HL-60/S4 treated with retinoic acid at 250 ng/mL for 4 days and 3 days (cell line): ENCODE results near the gene HYLS1.
"Not testable (repeated sequence)": the region's sequence is repeated elsewhere in the genome, so short reads cannot be mapped to it uniquely, and the experiment has no call there.

Source experiments
- in situ Hi-C: fragments of 300-500 bp; cut with MboI; formaldehyde crosslinking; loops from 2 replicates; pipeline ENCODE4 v1.7.0; 2022; ENCODE audit warnings: low sequenced_read_pairs

HYLS1 gene

GRCh38 chr11:125887373-125888324 lies at the start of gene HYLS1:
Gene HYLS1, plus strand, starts transcription at chr11:125887668. Its CDS starts 11,701 bp downstream, at chr11:125899369.
- in situ Hi-C loops, result no loop called here

- in situ Hi-C loops, result no loop called here
Measured at GRCh38 chr11:125842321-125842948, 45.0 kb upstream of the HYLS1 start.

- in situ Hi-C loops, result no loop called here
Measured at GRCh38 chr11:125846188-125846587, 41.3 kb upstream of the HYLS1 start.

- in situ Hi-C loops, result not testable (repeated sequence)
Measured at GRCh38 chr11:125857670-125858069, 29.8 kb upstream of the HYLS1 start.

DNA sequence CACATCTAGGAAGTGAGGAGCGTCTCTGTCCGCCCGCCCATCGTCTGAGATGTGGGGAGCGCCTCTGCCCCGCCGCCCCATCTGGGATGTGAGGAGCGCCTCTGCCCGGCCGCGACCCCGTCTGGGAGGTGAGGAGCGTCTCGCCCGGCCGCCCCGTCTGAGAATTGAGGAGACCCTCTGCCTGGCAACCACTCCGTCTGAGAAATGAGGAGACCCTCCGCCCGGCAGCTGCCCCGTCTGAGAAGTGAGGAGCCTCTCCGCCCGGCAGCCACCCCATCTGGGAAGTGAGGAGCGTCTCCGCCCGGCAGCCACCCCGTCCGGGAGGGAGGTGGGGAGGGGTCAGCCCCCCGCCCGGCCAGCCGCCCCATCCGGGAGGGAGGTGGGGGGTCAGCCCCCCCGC lies 24.7 kb upstream of the HYLS1 start:
- in situ Hi-C loops, result not testable (repeated sequence)

DNA sequence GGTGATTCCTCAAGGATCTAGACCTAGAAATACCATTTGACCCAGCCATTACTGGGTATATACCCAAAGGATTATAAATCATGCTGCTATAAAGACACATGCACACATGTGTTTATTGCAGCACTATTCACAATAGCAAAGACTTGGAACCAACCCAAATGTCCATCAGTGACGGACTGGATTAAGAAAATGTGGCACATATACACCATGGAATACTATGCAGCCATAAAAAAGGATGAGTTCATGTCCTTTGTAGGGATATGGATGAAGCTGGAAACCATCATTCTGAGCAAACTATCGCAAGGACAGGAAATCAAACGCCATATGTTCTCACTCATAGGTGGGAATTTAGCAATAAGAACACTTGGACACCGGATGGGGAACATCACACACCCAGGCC lies 22.1 kb upstream of the HYLS1 start:
- in situ Hi-C loops, result not testable (repeated sequence)

DNA sequence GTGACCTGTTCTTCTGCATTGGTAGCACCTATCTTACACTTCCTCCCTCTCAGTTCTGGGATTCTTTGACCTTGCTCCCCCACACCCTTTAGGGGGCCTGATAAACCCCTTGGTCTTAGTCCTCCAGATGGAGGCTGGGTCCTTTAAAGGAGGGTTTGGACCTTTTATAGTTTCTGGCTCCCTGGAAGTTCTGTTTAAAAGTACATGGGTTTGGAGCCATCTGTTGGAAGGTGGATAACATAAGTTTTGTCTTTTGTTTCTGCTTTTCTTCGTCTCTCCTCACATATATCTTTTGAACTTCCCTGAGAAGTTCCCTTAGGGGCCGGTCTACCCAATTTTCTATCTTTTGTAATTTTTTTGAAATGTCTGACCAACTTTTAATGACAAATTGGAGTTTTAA lies 17.9 kb upstream of the HYLS1 start:
- in situ Hi-C loops, result no loop called here

DNA sequence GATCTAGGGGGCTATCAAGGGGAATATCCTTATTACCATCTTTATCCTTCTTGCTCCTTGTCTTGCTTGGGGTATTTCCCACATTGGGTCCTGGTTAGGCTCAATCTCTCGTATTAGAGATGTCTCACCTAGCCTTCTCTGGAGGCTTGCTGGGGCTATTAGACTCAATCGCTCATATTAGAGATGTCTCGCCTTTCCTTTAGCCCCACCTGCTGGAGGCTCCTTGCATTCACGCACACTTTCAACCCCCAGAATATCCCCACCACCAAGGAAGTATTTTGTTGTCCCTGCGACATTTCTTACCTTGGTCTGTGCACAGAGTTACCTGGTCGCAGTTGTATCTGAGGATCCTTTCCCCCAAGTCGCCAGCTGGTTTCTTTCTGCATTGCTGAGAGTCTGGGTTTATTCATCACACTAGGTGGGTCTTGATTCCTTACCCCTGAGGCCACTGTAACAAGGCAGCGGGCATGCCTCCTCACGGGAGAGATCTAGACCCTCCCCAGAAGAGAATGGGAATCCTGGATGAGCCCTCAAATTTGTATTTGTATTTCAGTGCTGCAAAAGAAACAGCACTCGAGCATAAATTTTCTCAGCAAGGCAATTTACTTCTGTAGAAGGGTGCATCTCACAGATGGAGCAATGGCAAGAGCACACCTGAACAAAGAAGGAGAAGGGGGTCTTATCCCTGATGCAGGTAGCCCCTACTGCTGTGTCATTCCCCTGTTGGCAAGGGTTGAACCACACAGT lies 15.9 kb upstream of the HYLS1 start:
- in situ Hi-C loops, result no loop called here

DNA sequence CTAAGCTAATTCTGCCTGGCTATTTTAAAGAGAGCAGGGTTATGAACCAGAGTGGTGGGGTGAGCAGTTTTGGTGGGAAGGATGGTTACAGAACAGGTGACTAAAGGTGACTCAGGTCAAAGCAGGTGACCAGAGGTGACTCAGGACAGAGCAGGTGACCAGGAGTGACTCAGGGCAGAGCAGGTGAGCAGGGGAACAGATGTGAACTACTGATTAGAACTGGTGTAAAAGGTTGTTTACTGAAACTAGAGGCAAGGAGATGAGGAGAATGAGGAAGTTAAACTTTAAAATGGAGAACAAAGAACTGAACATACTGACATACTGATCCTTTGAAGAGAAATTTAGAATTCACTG lies 15.4 kb upstream of the HYLS1 start:
- in situ Hi-C loops, result no loop called here

DNA sequence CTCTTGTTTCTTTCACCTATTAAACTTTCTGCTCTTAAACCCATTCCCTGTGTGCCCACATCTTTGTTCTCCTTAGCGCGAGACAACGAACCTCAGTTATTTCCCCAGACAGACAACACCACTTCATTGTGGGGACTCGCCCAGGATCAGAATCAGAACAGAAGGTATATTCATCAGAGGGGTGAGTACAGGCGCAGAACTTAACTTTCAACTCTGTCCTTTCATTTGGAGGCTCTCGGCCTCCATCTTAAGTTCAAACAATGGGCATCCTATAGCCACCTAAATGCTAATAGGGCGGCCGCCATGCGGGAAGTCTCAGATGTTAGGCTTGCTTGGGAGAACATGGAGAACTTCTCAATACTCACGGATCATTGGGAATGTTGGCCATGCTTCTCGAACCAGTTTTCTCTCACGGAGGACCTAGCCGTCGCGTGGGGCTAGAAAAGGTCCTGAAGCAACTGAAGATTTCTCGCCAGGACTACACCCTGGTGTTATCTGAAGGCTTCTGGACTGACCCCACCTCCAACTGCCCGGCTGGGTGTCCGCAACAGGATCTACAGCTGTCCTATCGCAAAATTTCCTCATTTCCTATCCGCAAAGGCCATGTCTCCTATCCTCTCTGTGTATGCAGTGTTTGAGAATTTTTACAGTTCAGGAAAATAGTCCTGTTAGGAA lies 13.4 kb upstream of the HYLS1 start:
- in situ Hi-C loops, result no loop called here

DNA sequence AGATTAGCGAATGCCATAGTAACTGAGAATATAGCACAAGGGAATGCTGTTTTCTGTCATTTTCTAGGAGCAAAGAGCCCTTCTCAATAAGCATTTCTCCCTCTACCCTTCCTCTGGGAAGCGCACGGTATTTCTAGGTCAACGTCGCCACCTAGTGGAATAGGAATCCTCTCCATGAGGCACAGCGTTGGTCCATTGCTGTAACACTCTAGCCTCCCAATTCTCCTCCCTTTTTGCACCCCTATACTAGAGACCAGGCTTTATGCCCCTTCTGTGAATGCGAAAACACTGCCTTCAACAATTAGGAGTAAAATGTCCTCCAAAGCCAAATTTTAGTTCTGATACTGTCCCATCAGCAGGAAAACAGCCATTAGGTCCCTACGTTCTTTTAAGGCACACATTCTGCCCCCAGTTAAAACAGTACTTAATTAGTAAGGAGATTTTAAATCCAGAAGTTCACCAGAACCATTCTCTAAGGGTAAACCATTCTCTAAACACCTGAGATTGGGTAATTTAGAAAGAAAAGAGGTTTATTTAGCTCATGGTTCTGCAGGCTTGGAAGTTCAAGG lies 12.8 kb upstream of the HYLS1 start:
- in situ Hi-C loops, result no loop called here

GRCh38 chr11:125881291-125881690 lies 6.2 kb upstream of the HYLS1 start:
- in situ Hi-C loops, result no loop called here

DNA sequence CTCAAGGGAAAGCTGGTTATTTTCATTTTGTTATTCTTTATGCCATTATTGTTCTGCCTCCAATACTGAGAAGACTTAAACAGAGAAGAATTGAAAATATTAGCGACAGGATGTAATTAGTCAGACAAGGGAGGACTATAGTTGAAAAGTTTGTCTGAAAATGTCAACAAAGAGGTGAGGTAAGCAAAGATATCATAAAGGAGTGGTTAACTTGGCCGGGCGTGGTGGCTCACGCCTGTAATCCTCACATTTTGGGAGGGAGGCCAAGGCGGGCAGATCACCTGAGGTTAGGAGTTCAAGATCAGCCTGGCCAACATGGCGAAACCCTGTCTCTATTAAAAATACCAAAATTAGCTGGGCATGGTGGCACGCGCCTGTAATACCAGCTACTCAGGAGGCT lies 4.1 kb upstream of the HYLS1 start:
- in situ Hi-C loops, result no loop called here

DNA sequence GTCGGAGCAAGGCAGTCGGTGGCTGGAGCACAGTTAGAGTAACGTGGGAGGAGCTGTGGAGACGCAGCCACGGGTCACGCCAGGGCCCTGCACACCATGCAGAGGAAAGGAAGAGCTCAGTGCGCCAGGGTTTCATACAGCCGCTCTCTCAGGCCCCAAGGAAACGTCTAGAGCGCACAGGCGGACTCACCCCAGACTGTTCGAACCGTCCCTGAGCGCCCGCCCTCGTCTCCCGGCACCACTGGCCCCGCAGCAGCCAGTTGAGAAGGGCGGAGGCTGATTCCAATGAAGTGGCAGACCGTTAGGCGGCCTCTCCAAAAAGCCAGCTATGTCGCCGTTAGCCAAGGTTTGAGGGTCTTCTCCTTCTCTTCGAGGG lies 483 bp upstream of the HYLS1 start:
- in situ Hi-C loops, result no loop called here

DNA sequence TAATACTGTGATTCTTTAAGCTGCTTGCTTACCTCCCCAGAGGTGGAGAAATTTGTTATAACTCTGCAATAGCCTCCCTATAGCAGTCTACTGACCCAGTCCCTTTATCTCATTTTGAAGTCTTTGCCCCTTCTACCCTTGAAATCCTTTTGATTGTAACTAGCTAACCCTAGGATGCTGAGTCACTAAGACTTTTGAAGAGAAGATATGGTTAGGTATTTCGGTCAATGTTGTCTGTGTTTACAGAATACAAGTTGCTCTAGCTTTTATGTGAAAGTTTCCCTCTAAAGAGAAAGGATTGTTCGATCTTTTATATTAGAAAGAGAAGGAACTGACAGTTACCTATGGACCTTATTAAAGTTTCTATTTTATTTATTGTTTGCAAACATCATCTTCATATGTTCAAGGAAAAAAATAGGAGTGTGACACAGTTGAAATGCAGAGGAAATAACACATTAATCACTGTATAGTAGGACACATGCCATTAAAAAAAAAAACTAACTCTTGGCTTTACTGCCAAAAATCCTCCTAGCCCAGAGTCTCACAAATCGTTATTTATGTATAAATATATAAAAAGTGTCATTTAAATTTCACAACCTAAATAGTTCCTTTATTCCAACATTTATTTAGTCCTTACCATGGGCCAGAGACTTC lies 3.1 kb downstream of the HYLS1 start:
- in situ Hi-C loops, result no loop called here

GRCh38 chr11:125892071-125892470 lies 4.6 kb downstream of the HYLS1 start:
- in situ Hi-C loops, result no loop called here

GRCh38 chr11:125892994-125893393 lies 5.5 kb downstream of the HYLS1 start:
- in situ Hi-C loops, result no loop called here

DNA sequence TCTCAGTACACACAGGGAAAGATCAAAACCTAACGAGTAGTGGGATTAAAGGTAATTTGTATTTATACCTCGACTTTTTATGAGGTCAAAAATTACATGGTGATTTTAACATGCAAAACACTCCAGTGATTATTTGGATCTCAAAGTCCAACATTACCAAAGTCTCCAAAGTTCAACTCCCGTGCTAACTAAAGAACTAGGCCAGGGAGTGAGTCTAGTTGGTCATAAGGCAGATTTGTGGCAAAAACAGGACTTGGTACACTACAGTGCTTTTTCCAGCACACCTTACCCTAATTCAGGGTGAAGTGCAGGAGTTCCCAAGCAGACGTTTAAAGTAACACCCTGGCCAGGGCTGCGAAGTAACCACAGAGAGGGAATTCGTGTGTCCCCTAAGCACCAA lies 14.4 kb downstream of the HYLS1 start:
- in situ Hi-C loops, result no loop called here

- in situ Hi-C loops, result no loop called here
Measured at GRCh38 chr11:125902277-125902926, 14.9 kb downstream of the HYLS1 start.
